Ectodermal cell (in vitro differentiated cells): ENCODE data around the gene RUBCNL.
"Not testable (repeated sequence)": the region's sequence is repeated elsewhere in the genome, so short reads cannot be mapped to it uniquely, and the experiment has no call there.

Source experiments
- H3K27ac ChIP-seq: 2 replicates; pipeline ENCODE4 v1.7.0; 2013; ENCODE audit warnings: mild to moderate bottlenecking, low read depth, low read length; ENCODE audit not compliant: insufficient read depth, poor library complexity, severe bottlenecking
- H3K27me3 ChIP-seq: 2 replicates; pipeline ENCODE4 v1.7.0; 2013; ENCODE audit warnings: mild to moderate bottlenecking, low read length; ENCODE audit not compliant: insufficient read depth, control insufficient read depth, poor library complexity, severe bottlenecking
- H3K36me3 ChIP-seq: one replicate; pipeline ENCODE4 v1.7.0; 2013; ENCODE audit warnings: low read length; ENCODE audit not compliant: control insufficient read depth, insufficient read depth
- H3K4me1 ChIP-seq: one replicate; pipeline ENCODE4 v1.7.0; 2013; ENCODE audit warnings: low read length; ENCODE audit not compliant: control insufficient read depth, insufficient read depth
- H3K4me3 ChIP-seq: 2 replicates; pipeline ENCODE4 v1.7.0; 2013; ENCODE audit warnings: low read depth, low read length, control low read depth; ENCODE audit not compliant: insufficient read depth
- H3K9me3 ChIP-seq: 2 replicates; pipeline ENCODE4 v1.7.0; 2013; ENCODE audit warnings: mild to moderate bottlenecking, low read length, moderate library complexity; ENCODE audit not compliant: control insufficient read depth
- WGBS, 2 experiments: methylation state at CpG; one replicate each; pipeline ENCODE4 v1.1.7; 2013; ENCODE audit warnings: missing lambda C conversion rate in 2 of 2; 5-methylcytosine and 5-hydroxymethylcytosine counted together

The RUBCNL gene

GRCh38 chr13:46377554-46377953, 9.5 kb downstream of the RUBCNL start:
- Histone ChIP-seq H3K4me1 (no peaks in the 10 kb centered on the region), H3K27me3 (no peaks in the 10 kb centered on the region), H3K4me3 (no peak overlapping the region), H3K36me3 (no peaks in the 10 kb centered on the region), H3K27ac (no peak overlapping the region), H3K9me3 (no peaks in the 10 kb centered on the region)
- WGBS, 2 experiments, result 88 to 96% methylated on average over 4 of the region's 4 CpGs

DNA sequence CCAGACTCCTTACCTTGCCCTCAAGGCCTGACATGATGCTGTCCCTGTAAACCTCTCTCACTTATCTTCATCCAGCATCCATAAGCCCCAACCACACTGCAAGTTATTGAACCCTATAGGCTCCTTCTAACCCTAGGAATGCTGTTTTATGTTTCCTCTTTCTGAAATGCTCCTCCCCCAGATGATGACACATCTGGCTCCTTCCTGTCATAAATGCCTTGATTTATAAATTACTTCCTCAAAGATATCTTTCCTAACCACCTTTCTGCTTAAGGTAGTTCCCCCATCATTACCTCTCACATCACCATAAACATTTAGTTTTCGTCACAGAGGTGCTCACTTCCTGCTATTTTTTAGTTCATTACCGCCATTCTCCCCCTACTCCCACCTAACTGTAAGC, 12.3 kb downstream of the RUBCNL start:
- Histone ChIP-seq H3K9me3 (no peaks in the 10 kb centered on the region), H3K36me3 (no peaks in the 10 kb centered on the region), H3K4me3 (no peak overlapping the region), H3K27me3 (no peaks in the 10 kb centered on the region), H3K4me1 (no peaks in the 10 kb centered on the region), H3K27ac (no peak overlapping the region)
- WGBS, 2 experiments, result 93 to 100% methylated on average over 2 of the region's 2 CpGs

DNA sequence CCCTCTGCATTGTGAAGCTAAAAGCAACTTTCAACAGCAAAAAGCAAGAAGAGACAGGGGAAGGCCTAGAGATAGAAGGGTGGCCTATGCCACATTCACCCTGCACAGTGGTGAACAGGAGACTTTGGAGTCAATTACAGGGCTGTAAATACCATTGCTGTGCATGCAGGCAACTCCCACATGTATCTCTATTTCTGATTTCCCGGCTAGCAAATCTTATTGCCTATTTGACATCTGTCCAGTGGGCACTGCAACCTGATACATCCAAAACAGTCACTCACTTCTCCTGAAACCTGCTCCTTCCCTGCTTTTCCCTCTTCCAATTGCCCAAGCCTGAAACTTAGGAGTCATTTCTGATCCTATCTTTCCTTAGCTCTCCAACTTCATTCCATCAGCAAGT, 13.4 kb downstream of the RUBCNL start:
- Histone ChIP-seq H3K27ac (no peak overlapping the region), H3K4me1 (no peaks in the 10 kb centered on the region), H3K9me3 (no peaks in the 10 kb centered on the region), H3K36me3 (no peaks in the 10 kb centered on the region), H3K4me3 (no peak overlapping the region), H3K27me3 (no peaks in the 10 kb centered on the region)
- 88 to 94% methylated on average over 1 of the region's 1 CpG for WGBS, 2 experiments

- not testable (repeated sequence) for H3K36me3 ChIP-seq, H3K27ac ChIP-seq, H3K27me3 ChIP-seq, H3K4me1 ChIP-seq, H3K4me3 ChIP-seq, H3K9me3 ChIP-seq
- WGBS, 2 experiments, result 87 to 95% methylated on average over 8 of the region's 8 CpGs
These were observed 14.1 kb downstream of the RUBCNL start for GRCh38 chr13:46372938-46373337.

GRCh38 chr13:46372071-46372470, 15.0 kb downstream of the RUBCNL start:
- no peak overlapping the region for H3K4me3 ChIP-seq
- no peaks in the 10 kb centered on the region for H3K36me3 ChIP-seq
- H3K27ac ChIP-seq, result no peak overlapping the region
- H3K4me1 ChIP-seq, result no peaks in the 10 kb centered on the region
- H3K9me3 ChIP-seq, result no peaks in the 10 kb centered on the region
- no peaks in the 10 kb centered on the region for H3K27me3 ChIP-seq
- WGBS, 2 experiments, result 93 to 94% methylated on average over 9 of the region's 9 CpGs

DNA sequence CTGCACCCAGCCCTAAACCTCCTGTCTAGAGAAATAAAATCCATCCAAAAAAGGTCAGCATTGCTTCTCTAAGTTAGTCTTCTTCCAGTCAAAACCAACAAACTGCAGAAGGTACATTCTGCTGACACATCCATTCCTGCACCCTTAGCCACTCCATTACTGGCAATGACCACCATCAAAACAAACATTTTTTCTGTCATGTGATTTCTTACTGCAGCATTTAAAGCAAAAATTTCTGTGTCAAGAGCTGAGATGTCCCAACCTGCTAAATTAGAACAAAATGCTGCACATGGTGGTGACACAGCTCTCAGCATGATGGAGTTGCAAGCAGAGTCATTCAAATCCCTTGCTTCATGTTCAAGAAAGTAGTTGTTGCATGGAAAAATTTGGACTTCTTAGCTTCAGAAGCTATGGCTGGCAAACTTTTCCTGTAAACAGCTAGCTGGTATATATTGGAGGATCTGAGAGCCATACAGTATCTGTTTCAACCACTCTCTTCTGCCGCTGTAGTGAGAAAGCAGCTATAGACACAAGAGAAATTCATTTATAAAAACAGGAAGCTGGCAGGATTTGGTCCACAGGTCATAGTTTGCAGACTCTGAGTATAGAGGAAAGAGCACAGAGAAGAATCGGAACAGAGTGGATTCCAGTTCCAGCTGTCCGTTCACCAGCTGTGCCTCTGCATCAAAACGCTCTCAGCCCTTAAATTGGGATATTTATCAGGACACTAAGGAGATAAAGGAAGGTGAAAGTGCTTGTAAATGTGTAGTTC, 17.4 kb downstream of the RUBCNL start:
- whole genome bisulfite sequencing, 2 experiments, result 95 to 96% methylated on average over 4 of the region's 4 CpGs
- no peaks in the 10 kb centered on the region for H3K36me3 ChIP-seq
- H3K4me1 ChIP-seq, result no peaks in the 10 kb centered on the region
- H3K9me3 ChIP-seq, result no peaks in the 10 kb centered on the region
- no peaks in the 10 kb centered on the region for H3K27me3 ChIP-seq
- no peak overlapping the region for H3K27ac ChIP-seq
- no peak overlapping the region for H3K4me3 ChIP-seq

GRCh38 chr13:46367617-46368327, 19.3 kb downstream of the RUBCNL start:
- no peak overlapping the region for H3K27ac ChIP-seq
- H3K9me3 ChIP-seq, result no peaks in the 10 kb centered on the region
- no peak overlapping the region for H3K4me3 ChIP-seq
- 90 to 96% methylated on average over 2 to 3 of the region's 3 CpGs for WGBS, 2 experiments
- H3K36me3 ChIP-seq, result no peaks in the 10 kb centered on the region
- H3K27me3 ChIP-seq, result no peaks in the 10 kb centered on the region
- no peaks in the 10 kb centered on the region for H3K4me1 ChIP-seq

GRCh38 chr13:46361276-46361934, 25.6 kb downstream of the RUBCNL start:
- Histone ChIP-seq H3K27ac (no peak overlapping the region), H3K36me3 (no peaks in the 10 kb centered on the region), H3K4me1 (no peaks in the 10 kb centered on the region), H3K9me3 (no peaks in the 10 kb centered on the region), H3K27me3 (no peaks in the 10 kb centered on the region), H3K4me3 (no peak overlapping the region)
- 96% methylated on average over 5 of the region's 7 CpGs for WGBS, 2 experiments

- Histone ChIP-seq H3K36me3 (no peaks in the 10 kb centered on the region), H3K4me1 (no peaks in the 10 kb centered on the region), H3K27ac (no peak overlapping the region), H3K27me3 (no peaks in the 10 kb centered on the region), H3K4me3 (no peak overlapping the region), H3K9me3 (no peaks in the 10 kb centered on the region)
- WGBS, 2 experiments, result 92 to 94% methylated on average over 3 of the region's 3 CpGs
These were observed 26.4 kb downstream of the RUBCNL start for GRCh38 chr13:46360604-46361003.

- Histone ChIP-seq H3K4me3 (no peak overlapping the region), H3K27ac (no peak overlapping the region), H3K9me3 (no peaks in the 10 kb centered on the region), H3K4me1 (no peaks in the 10 kb centered on the region), H3K36me3 (no peaks in the 10 kb centered on the region), H3K27me3 (no peaks in the 10 kb centered on the region)
- WGBS, 2 experiments, result 67 to 71% methylated on average over 1 of the region's 1 CpG
These were observed 27.3 kb downstream of the RUBCNL start for GRCh38 chr13:46359714-46360113.
